Naive B cell (primary cell): ENCODE data around the gene SELENOI. TPM values are rescaled to one million over a fixed set of nuclear protein-coding genes. Genes with fewer than 3 reads are reported as not detected.
"Not testable (repeated sequence)": the region's sequence is repeated elsewhere in the genome, so short reads cannot be mapped to it uniquely, and the experiment has no call there.

Experiments
- ATAC-seq, 2 donors: fragments of 150-1000 bp; cut with Tn5 transposase; 2 replicates each; pipeline ENCODE4 v1.10.0; 2021; ENCODE audit warnings: low read depth in 2 of 2, mild to moderate bottlenecking in 2 of 2, moderate library complexity in 2 of 2
- DNase-seq: peaks from one replicate; pipeline ENCODE4 v3.0.0; 2022
- H3K27ac Mint-ChIP-seq, 6 donors: one replicate each; pipeline ENCODE4 v1.8.0; 2020 to 2022; ENCODE audit warnings: mild to moderate bottlenecking in 6 of 6, mixed read lengths in 6 of 6, moderate library complexity in 5 of 6, inconsistent platforms in 2 of 6
- H3K27me3 Mint-ChIP-seq, 3 donors: one replicate each; pipeline ENCODE4 v1.8.0; 2021 to 2022; ENCODE audit warnings: mixed read lengths in 3 of 3, mild to moderate bottlenecking in 1 of 3
- H3K36me3 Mint-ChIP-seq, 2 donors: one replicate each; pipeline ENCODE4 v1.8.0; 2020 to 2022; ENCODE audit warnings: mixed read lengths in 2 of 2, inconsistent platforms in 1 of 2, mild to moderate bottlenecking in 1 of 2
- H3K4me1 Mint-ChIP-seq, 3 donors: one replicate each; pipeline ENCODE4 v1.8.0; 2020 to 2022; ENCODE audit warnings: mixed read lengths in 3 of 3, inconsistent platforms in 1 of 3, mild to moderate bottlenecking in 1 of 3, moderate library complexity in 1 of 3
- H3K4me3 Mint-ChIP-seq, 8 donors: one replicate each; pipeline ENCODE4 v1.8.0; 2020 to 2022; ENCODE audit warnings: mild to moderate bottlenecking in 8 of 8, mixed read lengths in 8 of 8, moderate library complexity in 8 of 8, inconsistent platforms in 2 of 8
- H3K9me3 Mint-ChIP-seq, 7 donors: one replicate each; pipeline ENCODE4 v1.8.0; 2020 to 2022; ENCODE audit warnings: mixed read lengths in 7 of 7, mild to moderate bottlenecking in 5 of 7, inconsistent platforms in 2 of 7, moderate library complexity in 1 of 7
- polyA plus RNA-seq, 6 donors: library from polyadenylated mRNA; unstranded; fragments of 300-500 nt; fragmentation: Illumina TruSeq; gene quantifications; one replicate each; pipeline ENCODE4 v1.2.3, GENCODE V29; 2021; ENCODE audit warnings: low read depth in 6 of 6

Gene SELENOI
- 1 to 10 TPM; 1.2 to 8.0 (median 5.0) TPM for polyA plus RNA-seq

- Mint-ChIP-seq H3K36me3 (no peaks in the 10 kb centered on the region), H3K9me3 (no peaks in the 10 kb centered on the region), H3K4me3 (peak within 1 kb of the TSS; percentile 96 to 100 (median 98)), H3K4me1 (peaks cover 24 to 35% (median 34%) of the 10 kb centered on the region in 3 donors), H3K27me3 (no peaks in the 10 kb centered on the region), H3K27ac (peak within 1 kb of the TSS; percentile 96 to 99 (median 98))
- DNase-seq (peak; percentile 100), ATAC-seq (peak; percentile 90)
Measured at GRCh38 chr2:26345545-26346453, at the start of gene SELENOI. SELENOI (plus strand) TSS chr2:26346143; CDS start chr2:26346233, 90 bp downstream.

GRCh38 chr2:26297061-26297460 is 48.9 kb upstream of the SELENOI start:
- no peaks in the 10 kb centered on the region for H3K27me3 Mint-ChIP-seq
- no peak for DNase-seq
- H3K36me3 Mint-ChIP-seq = no peaks in the 10 kb centered on the region
- peak overlapping the region in 3 of 8 donors; percentile 17 to 49 (median 40) for H3K4me3 Mint-ChIP-seq
- no peaks in the 10 kb centered on the region for H3K9me3 Mint-ChIP-seq
- H3K4me1 Mint-ChIP-seq = peaks cover 0 to 3% (median 0%) of the 10 kb centered on the region in 3 donors
- no peak for ATAC-seq
- no peak overlapping the region for H3K27ac Mint-ChIP-seq

- H3K27ac Mint-ChIP-seq = no peak overlapping the region
- no peak for ATAC-seq
- H3K4me1 Mint-ChIP-seq = peaks cover 0 to 3% (median 0%) of the 10 kb centered on the region in 3 donors
- no peaks in the 10 kb centered on the region for H3K36me3 Mint-ChIP-seq
- H3K27me3 Mint-ChIP-seq = no peaks in the 10 kb centered on the region
- H3K4me3 Mint-ChIP-seq = no peak overlapping the region
- DNase-seq = no peak
- no peaks in the 10 kb centered on the region for H3K9me3 Mint-ChIP-seq
Measured at GRCh38 chr2:26298286-26298637, 47.7 kb upstream of the SELENOI start.

GRCh38 chr2:26298638-26299393 is 47.1 kb upstream of the SELENOI start:
- no peak overlapping the region for H3K4me3 Mint-ChIP-seq
- H3K36me3 Mint-ChIP-seq = no peaks in the 10 kb centered on the region
- H3K4me1 Mint-ChIP-seq = peaks cover 0 to 3% (median 0%) of the 10 kb centered on the region in 3 donors
- H3K27me3 Mint-ChIP-seq = no peaks in the 10 kb centered on the region
- no peak overlapping the region for H3K27ac Mint-ChIP-seq
- H3K9me3 Mint-ChIP-seq = no peaks in the 10 kb centered on the region
- DNase-seq (peak; percentile 32), ATAC-seq (peak; percentile 58 to 61)

GRCh38 chr2:26299471-26300101 is 46.4 kb upstream of the SELENOI start:
- ATAC-seq (peak; percentile 54 to 66), DNase-seq (peak; percentile 38)
- no peaks in the 10 kb centered on the region for H3K9me3 Mint-ChIP-seq
- peaks cover 0 to 3% (median 0%) of the 10 kb centered on the region in 3 donors for H3K4me1 Mint-ChIP-seq
- no peaks in the 10 kb centered on the region for H3K36me3 Mint-ChIP-seq
- H3K27ac Mint-ChIP-seq = no peak overlapping the region
- H3K27me3 Mint-ChIP-seq = no peaks in the 10 kb centered on the region
- no peak overlapping the region for H3K4me3 Mint-ChIP-seq

- ATAC-seq (peak; percentile 61), DNase-seq (peak; percentile 35)
- Mint-ChIP-seq H3K27me3 (no peaks in the 10 kb centered on the region), H3K4me3 (no peak overlapping the region), H3K36me3 (no peaks in the 10 kb centered on the region), H3K9me3 (no peaks in the 10 kb centered on the region), H3K27ac (no peak overlapping the region), H3K4me1 (peaks cover 0 to 3% (median 0%) of the 10 kb centered on the region in 3 donors)
Measured at GRCh38 chr2:26300234-26300925, 45.6 kb upstream of the SELENOI start.

GRCh38 chr2:26302846-26303245 is 43.1 kb upstream of the SELENOI start:
- H3K27me3 Mint-ChIP-seq = no peaks in the 10 kb centered on the region
- peaks cover 0 to 3% (median 0%) of the 10 kb centered on the region in 3 donors for H3K4me1 Mint-ChIP-seq
- no peak overlapping the region for H3K27ac Mint-ChIP-seq
- no peak overlapping the region for H3K4me3 Mint-ChIP-seq
- no peaks in the 10 kb centered on the region for H3K36me3 Mint-ChIP-seq
- no peak for DNase-seq
- H3K9me3 Mint-ChIP-seq = no peaks in the 10 kb centered on the region
- no peak for ATAC-seq

- H3K4me1 Mint-ChIP-seq, H3K9me3 Mint-ChIP-seq, DNase-seq, H3K27me3 Mint-ChIP-seq, ATAC-seq, H3K27ac Mint-ChIP-seq, H3K36me3 Mint-ChIP-seq, H3K4me3 Mint-ChIP-seq: not testable (repeated sequence)
Measured at GRCh38 chr2:26305094-26305493, 40.8 kb upstream of the SELENOI start.

GRCh38 chr2:26305540-26305939 is 40.4 kb upstream of the SELENOI start:
- Mint-ChIP-seq H3K27me3 (no peaks in the 10 kb centered on the region), H3K27ac (no peak overlapping the region), H3K4me3 (no peak overlapping the region), H3K9me3 (no peaks in the 10 kb centered on the region), H3K4me1 (peaks cover 0 to 3% (median 0%) of the 10 kb centered on the region in 3 donors), H3K36me3 (peaks cover 0 to 9% of the 10 kb centered on the region in 2 donors)
- DNase-seq (no peak), ATAC-seq (no peak)

- H3K9me3 Mint-ChIP-seq = no peaks in the 10 kb centered on the region
- peaks cover 0 to 10% of the 10 kb centered on the region in 2 donors for H3K36me3 Mint-ChIP-seq
- ATAC-seq (no peak), DNase-seq (no peak)
- no peak overlapping the region for H3K27ac Mint-ChIP-seq
- no peaks in the 10 kb centered on the region for H3K27me3 Mint-ChIP-seq
- no peaks in the 10 kb centered on the region for H3K4me1 Mint-ChIP-seq
- H3K4me3 Mint-ChIP-seq = no peak overlapping the region
Measured at GRCh38 chr2:26309921-26310320, 36.0 kb upstream of the SELENOI start.

- Mint-ChIP-seq H3K27me3 (no peaks in the 10 kb centered on the region), H3K9me3 (no peaks in the 10 kb centered on the region), H3K27ac (peak overlapping the region in 3 of 6 donors; percentile 10 to 33 (median 30)), H3K4me1 (no peaks in the 10 kb centered on the region), H3K36me3 (peaks cover 0 to 10% of the 10 kb centered on the region in 2 donors), H3K4me3 (no peak overlapping the region)
- no peak for ATAC-seq
- no peak for DNase-seq
Measured at GRCh38 chr2:26312471-26312870, 33.5 kb upstream of the SELENOI start.

- Mint-ChIP-seq H3K27ac (no peak overlapping the region), H3K4me1 (no peaks in the 10 kb centered on the region), H3K27me3 (no peaks in the 10 kb centered on the region), H3K9me3 (no peaks in the 10 kb centered on the region), H3K4me3 (no peak overlapping the region), H3K36me3 (peaks cover 0 to 10% of the 10 kb centered on the region in 2 donors)
- DNase-seq (no peak), ATAC-seq (no peak)
Measured at GRCh38 chr2:26313446-26313845, 32.5 kb upstream of the SELENOI start.

GRCh38 chr2:26314243-26314642 is 31.7 kb upstream of the SELENOI start:
- H3K27ac Mint-ChIP-seq = no peak overlapping the region
- DNase-seq (no peak), ATAC-seq (no peak)
- peaks cover 0 to 10% of the 10 kb centered on the region in 2 donors for H3K36me3 Mint-ChIP-seq
- no peaks in the 10 kb centered on the region for H3K9me3 Mint-ChIP-seq
- H3K4me3 Mint-ChIP-seq = no peak overlapping the region
- H3K27me3 Mint-ChIP-seq = no peaks in the 10 kb centered on the region
- H3K4me1 Mint-ChIP-seq = no peaks in the 10 kb centered on the region
